Loucy (cell line): ENCODE results near the gene ARSG.

Experiments
- CTCF ChIP-seq: fragments of 200-600 bp; sonication (generic); conservative IDR thresholded peaks from 2 replicates; pipeline ENCODE4 v1.5.1; 2014; ENCODE audit warnings: mild to moderate bottlenecking, antibody characterized with exemption, low read length
- EZH2phosphoT487 ChIP-seq: fragments of 200-600 bp; IDR thresholded peaks from 2 replicates; pipeline ENCODE4 v1.6.1; 2018; ENCODE audit warnings: antibody characterized with exemption, mild to moderate bottlenecking, moderate library complexity, borderline replicate concordance

- TF ChIP-seq CTCF (no peak), EZH2phosphoT487 (no peak)
These were observed 86.5 kb downstream of the ARSG start for GRCh38 chr17:68377771-68378267.
